ENCODE data around the gene ELL2.

The ELL2 gene

GRCh38 chr5:95883185-95884016 lies 78.2 kb downstream of the ELL2 start:
- Histone ChIP-seq H3K4me3 (ENCODE audit: low read length) (no peak overlapping the region), H3K9ac (ENCODE audit: low read length) (no peak overlapping the region), H3K56ac (ENCODE audit: low read length) (no peak overlapping the region), H2BK5ac (ENCODE audit: low read length) (no peak overlapping the region), H3K4me2 (ENCODE audit: low read length) (no peak overlapping the region), H3K27ac (ENCODE audit: low read depth, low read length) (no peak overlapping the region), H3K18ac (ENCODE audit: low read length) (no peak overlapping the region), H3K79me2 (ENCODE audit: control insufficient read depth, insufficient read depth, low read length) (no peaks in the 10 kb centered on the region), H3K27me3 (ENCODE audit: insufficient read depth, low read length, poor library complexity) (no peaks in the 10 kb centered on the region), H3K36me3 (ENCODE audit: control insufficient read depth, insufficient read depth, low read length) (no peaks in the 10 kb centered on the region), H3K4ac (ENCODE audit: low read depth, low read length) (no peak overlapping the region), H3K23ac (ENCODE audit: low read length) (no peak overlapping the region), H2BK120ac (ENCODE audit: low read depth, low read length) (no peak overlapping the region), H3K79me1 (ENCODE audit: low read length) (no peaks in the 10 kb centered on the region), H2AK5ac (ENCODE audit: low read length) (no peak overlapping the region), H2BK15ac (replicated peaks; ENCODE audit: low read depth) (no peak overlapping the region), H4K8ac (ENCODE audit: low read depth, low read length) (no peak overlapping the region), H3K4me1 (ENCODE audit: control insufficient read depth, low read depth, low read length) (peaks cover 2% of the 10 kb centered on the region), H4K5ac (ENCODE audit: low read length) (no peak overlapping the region)
- no CpG with 5 or more reads among the region's 4 CpGs for WGBS (ENCODE audit: extremely low coverage, insufficient coverage, low lambda C conversion rate)
- no peak for DNase-seq

GRCh38 chr5:95881833-95882232 lies 79.8 kb downstream of the ELL2 start:
- Histone ChIP-seq H4K8ac (ENCODE audit: low read depth, low read length) (no peak overlapping the region), H3K18ac (ENCODE audit: low read length) (no peak overlapping the region), H3K9ac (ENCODE audit: low read length) (no peak overlapping the region), H3K27ac (ENCODE audit: low read depth, low read length) (no peak overlapping the region), H2AK5ac (ENCODE audit: low read length) (no peak overlapping the region), H3K4me3 (ENCODE audit: low read length) (no peak overlapping the region), H3K27me3 (ENCODE audit: insufficient read depth, low read length, poor library complexity) (no peaks in the 10 kb centered on the region), H3K79me2 (ENCODE audit: control insufficient read depth, insufficient read depth, low read length) (no peaks in the 10 kb centered on the region), H3K56ac (ENCODE audit: low read length) (no peak overlapping the region), H3K23ac (ENCODE audit: low read length) (no peak overlapping the region), H4K5ac (ENCODE audit: low read length) (no peak overlapping the region), H3K36me3 (ENCODE audit: control insufficient read depth, insufficient read depth, low read length) (no peaks in the 10 kb centered on the region), H2BK120ac (ENCODE audit: low read depth, low read length) (no peak overlapping the region), H2BK5ac (ENCODE audit: low read length) (no peak overlapping the region), H3K4ac (ENCODE audit: low read depth, low read length) (no peak overlapping the region), H2BK15ac (replicated peaks; ENCODE audit: low read depth) (no peak overlapping the region), H3K79me1 (ENCODE audit: low read length) (no peaks in the 10 kb centered on the region), H3K4me1 (ENCODE audit: control insufficient read depth, low read depth, low read length) (peaks cover 6% of the 10 kb centered on the region), H3K4me2 (ENCODE audit: low read length) (no peak overlapping the region)
- DNase-seq: no peak
- no CpG with 5 or more reads among the region's 5 CpGs for WGBS (ENCODE audit: extremely low coverage, insufficient coverage, low lambda C conversion rate)

GRCh38 chr5:95880081-95880926 lies 81.3 kb downstream of the ELL2 start:
- H2BK120ac ChIP-seq (ENCODE audit: low read depth, low read length): no peak overlapping the region
- no peak overlapping the region for H2AK5ac ChIP-seq (ENCODE audit: low read length)
- no peak overlapping the region for H2BK15ac ChIP-seq (replicated peaks; ENCODE audit: low read depth)
- no peak overlapping the region for H3K4ac ChIP-seq (ENCODE audit: low read depth, low read length)
- no peak overlapping the region for H3K9ac ChIP-seq (ENCODE audit: low read length)
- H3K4me3 ChIP-seq (ENCODE audit: low read length): no peak overlapping the region
- H3K4me2 ChIP-seq (ENCODE audit: low read length): no peak overlapping the region
- no peak overlapping the region for H3K23ac ChIP-seq (ENCODE audit: low read length)
- no CpG with 5 or more reads among the region's 5 CpGs for WGBS (ENCODE audit: extremely low coverage, insufficient coverage, low lambda C conversion rate)
- no peaks in the 10 kb centered on the region for H3K79me2 ChIP-seq (ENCODE audit: control insufficient read depth, insufficient read depth, low read length)
- peaks cover 8% of the 10 kb centered on the region for H3K4me1 ChIP-seq (ENCODE audit: control insufficient read depth, low read depth, low read length)
- no peak overlapping the region for H3K18ac ChIP-seq (ENCODE audit: low read length)
- no peaks in the 10 kb centered on the region for H3K36me3 ChIP-seq (ENCODE audit: control insufficient read depth, insufficient read depth, low read length)
- no peaks in the 10 kb centered on the region for H3K27me3 ChIP-seq (ENCODE audit: insufficient read depth, low read length, poor library complexity)
- no peak overlapping the region for H3K56ac ChIP-seq (ENCODE audit: low read length)
- no peaks in the 10 kb centered on the region for H3K79me1 ChIP-seq (ENCODE audit: low read length)
- no peak for DNase-seq
- H3K27ac ChIP-seq (ENCODE audit: low read depth, low read length): no peak overlapping the region
- H4K5ac ChIP-seq (ENCODE audit: low read length): no peak overlapping the region
- H2BK5ac ChIP-seq (ENCODE audit: low read length): no peak overlapping the region
- no peak overlapping the region for H4K8ac ChIP-seq (ENCODE audit: low read depth, low read length)

GRCh38 chr5:95879661-95880060 lies 82.0 kb downstream of the ELL2 start:
- Histone ChIP-seq H3K27ac (ENCODE audit: low read depth, low read length) (no peak overlapping the region), H2BK120ac (ENCODE audit: low read depth, low read length) (no peak overlapping the region), H4K5ac (ENCODE audit: low read length) (no peak overlapping the region), H3K4me2 (ENCODE audit: low read length) (no peak overlapping the region), H3K4me3 (ENCODE audit: low read length) (no peak overlapping the region), H3K4ac (ENCODE audit: low read depth, low read length) (no peak overlapping the region), H2BK5ac (ENCODE audit: low read length) (no peak overlapping the region), H3K9ac (ENCODE audit: low read length) (no peak overlapping the region), H2AK5ac (ENCODE audit: low read length) (no peak overlapping the region), H3K27me3 (ENCODE audit: insufficient read depth, low read length, poor library complexity) (no peaks in the 10 kb centered on the region), H2BK15ac (replicated peaks; ENCODE audit: low read depth) (no peak overlapping the region), H3K4me1 (ENCODE audit: control insufficient read depth, low read depth, low read length) (peaks cover 8% of the 10 kb centered on the region), H4K8ac (ENCODE audit: low read depth, low read length) (no peak overlapping the region), H3K36me3 (ENCODE audit: control insufficient read depth, insufficient read depth, low read length) (no peaks in the 10 kb centered on the region), H3K18ac (ENCODE audit: low read length) (no peak overlapping the region), H3K79me2 (ENCODE audit: control insufficient read depth, insufficient read depth, low read length) (no peaks in the 10 kb centered on the region), H3K79me1 (ENCODE audit: low read length) (no peaks in the 10 kb centered on the region), H3K56ac (ENCODE audit: low read length) (no peak overlapping the region), H3K23ac (ENCODE audit: low read length) (no peak overlapping the region)
- no peak for DNase-seq
- no CpG with 5 or more reads among the region's 5 CpGs for WGBS (ENCODE audit: extremely low coverage, insufficient coverage, low lambda C conversion rate)

GRCh38 chr5:95878417-95879323 lies 83.0 kb downstream of the ELL2 start:
- WGBS (ENCODE audit: extremely low coverage, insufficient coverage, low lambda C conversion rate): no CpG with 5 or more reads among the region's 8 CpGs
- Histone ChIP-seq H3K23ac (ENCODE audit: low read length) (no peak overlapping the region), H4K5ac (ENCODE audit: low read length) (no peak overlapping the region), H3K36me3 (ENCODE audit: control insufficient read depth, insufficient read depth, low read length) (no peaks in the 10 kb centered on the region), H3K56ac (ENCODE audit: low read length) (no peak overlapping the region), H3K9ac (ENCODE audit: low read length) (no peak overlapping the region), H3K4me3 (ENCODE audit: low read length) (no peak overlapping the region), H4K8ac (ENCODE audit: low read depth, low read length) (no peak overlapping the region), H3K79me1 (ENCODE audit: low read length) (no peaks in the 10 kb centered on the region), H3K4me1 (ENCODE audit: control insufficient read depth, low read depth, low read length) (peaks cover 8% of the 10 kb centered on the region), H2BK120ac (ENCODE audit: low read depth, low read length) (no peak overlapping the region), H3K27me3 (ENCODE audit: insufficient read depth, low read length, poor library complexity) (no peaks in the 10 kb centered on the region), H2BK15ac (replicated peaks; ENCODE audit: low read depth) (no peak overlapping the region), H3K27ac (ENCODE audit: low read depth, low read length) (no peak overlapping the region), H2AK5ac (ENCODE audit: low read length) (no peak overlapping the region), H3K18ac (ENCODE audit: low read length) (peak overlapping the region; percentile 43), H2BK5ac (ENCODE audit: low read length) (no peak overlapping the region), H3K4ac (ENCODE audit: low read depth, low read length) (no peak overlapping the region), H3K4me2 (ENCODE audit: low read length) (no peak overlapping the region), H3K79me2 (ENCODE audit: control insufficient read depth, insufficient read depth, low read length) (no peaks in the 10 kb centered on the region)
- DNase-seq: peak; percentile 86
